GM12801 (cell line): Measurements from ENCODE around the gene TNFAIP8.

ENCODE experiments used
- TF ChIP-seq, protein P1 (sequence below): IDR thresholded peaks from one replicate; pipeline ENCODE4 v1.5.1; 2011; ENCODE audit warnings: control low read depth; ENCODE audit not compliant: insufficient read length; ENCODE audit errors: extremely low read depth

TNFAIP8 gene

DNA sequence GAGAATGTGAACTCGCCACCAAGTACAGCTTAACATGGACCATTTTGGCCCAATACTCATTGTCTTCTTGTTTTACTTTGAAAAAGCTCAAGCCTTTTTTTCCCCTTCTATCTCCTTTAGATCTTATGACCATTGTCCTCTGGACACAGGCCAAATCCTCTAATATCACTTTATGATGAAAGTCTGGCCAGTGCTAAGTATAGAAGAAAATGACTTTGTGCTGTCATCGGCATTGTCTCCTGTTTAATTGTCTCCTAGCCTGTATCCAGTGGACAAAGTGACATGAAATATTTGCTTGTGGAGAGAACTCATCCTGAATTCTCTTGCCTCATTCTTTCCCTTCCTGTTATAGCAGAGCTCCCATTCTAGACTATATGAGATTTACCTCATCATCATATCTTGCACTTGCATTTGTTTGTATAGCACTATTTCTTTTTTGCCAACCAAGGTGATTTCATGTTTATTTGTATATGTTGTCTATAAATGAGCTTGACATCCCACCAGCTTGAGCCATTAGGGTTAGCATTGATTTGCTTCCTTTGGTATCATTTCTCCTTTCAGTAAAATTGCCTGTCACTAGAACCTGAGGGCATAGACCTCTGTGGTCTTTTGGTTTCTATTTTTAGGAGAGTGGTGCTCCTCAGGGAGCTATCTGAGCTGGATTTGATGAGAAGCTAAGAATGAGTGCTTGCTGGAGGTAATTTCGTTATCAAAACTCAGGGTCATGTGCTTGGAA is 18.8 kb upstream of the TNFAIP8 start:
- TF ChIP-seq, protein P1, sequence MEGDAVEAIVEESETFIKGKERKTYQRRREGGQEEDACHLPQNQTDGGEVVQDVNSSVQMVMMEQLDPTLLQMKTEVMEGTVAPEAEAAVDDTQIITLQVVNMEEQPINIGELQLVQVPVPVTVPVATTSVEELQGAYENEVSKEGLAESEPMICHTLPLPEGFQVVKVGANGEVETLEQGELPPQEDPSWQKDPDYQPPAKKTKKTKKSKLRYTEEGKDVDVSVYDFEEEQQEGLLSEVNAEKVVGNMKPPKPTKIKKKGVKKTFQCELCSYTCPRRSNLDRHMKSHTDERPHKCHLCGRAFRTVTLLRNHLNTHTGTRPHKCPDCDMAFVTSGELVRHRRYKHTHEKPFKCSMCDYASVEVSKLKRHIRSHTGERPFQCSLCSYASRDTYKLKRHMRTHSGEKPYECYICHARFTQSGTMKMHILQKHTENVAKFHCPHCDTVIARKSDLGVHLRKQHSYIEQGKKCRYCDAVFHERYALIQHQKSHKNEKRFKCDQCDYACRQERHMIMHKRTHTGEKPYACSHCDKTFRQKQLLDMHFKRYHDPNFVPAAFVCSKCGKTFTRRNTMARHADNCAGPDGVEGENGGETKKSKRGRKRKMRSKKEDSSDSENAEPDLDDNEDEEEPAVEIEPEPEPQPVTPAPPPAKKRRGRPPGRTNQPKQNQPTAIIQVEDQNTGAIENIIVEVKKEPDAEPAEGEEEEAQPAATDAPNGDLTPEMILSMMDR = no peak

GRCh38 chr5:119338326-119338946 is 17.4 kb upstream of the TNFAIP8 start:
- TF ChIP-seq, protein P1 = no peak

- TF ChIP-seq, protein P1 = no peak
These were observed 16.5 kb upstream of the TNFAIP8 start for GRCh38 chr5:119339344-119339743.

GRCh38 chr5:119339965-119340364 is 15.9 kb upstream of the TNFAIP8 start:
- TF ChIP-seq, protein P1 = no peak

GRCh38 chr5:119340597-119341218 is 15.1 kb upstream of the TNFAIP8 start:
- TF ChIP-seq, protein P1 = no peak

GRCh38 chr5:119341452-119342349 is 14.1 kb upstream of the TNFAIP8 start:
- TF ChIP-seq, protein P1 = no peak

DNA sequence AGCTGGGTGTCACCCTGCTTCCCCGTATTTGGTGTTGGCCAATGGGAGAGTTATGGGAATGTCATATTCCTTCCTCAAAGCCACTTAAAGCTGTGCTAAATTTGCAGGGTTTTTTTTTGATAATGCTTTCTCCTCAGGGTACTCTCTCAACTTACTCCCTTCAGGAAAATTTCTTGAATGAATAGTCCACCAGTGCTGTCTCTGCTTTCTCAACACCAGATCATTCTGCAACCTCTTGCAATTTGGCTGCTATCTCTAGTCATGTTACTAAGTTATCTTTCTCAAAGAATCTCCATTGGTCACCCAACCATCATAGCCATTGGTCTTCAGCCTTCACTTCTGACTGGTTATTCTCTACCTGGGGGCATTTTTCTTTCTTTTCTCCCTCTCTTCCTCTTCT is 13.4 kb upstream of the TNFAIP8 start:
- TF ChIP-seq, protein P1 = no peak
